NCI-H1417 treated with DMSO at 0.1 percent for 48 hours (cell line): ENCODE results near the gene PRLH.

Experiments used
- DNase-seq: peaks from one replicate; lab custom pipeline; 2025; lab: John Stamatoyannopoulos, UW

Gene PRLH

DNA sequence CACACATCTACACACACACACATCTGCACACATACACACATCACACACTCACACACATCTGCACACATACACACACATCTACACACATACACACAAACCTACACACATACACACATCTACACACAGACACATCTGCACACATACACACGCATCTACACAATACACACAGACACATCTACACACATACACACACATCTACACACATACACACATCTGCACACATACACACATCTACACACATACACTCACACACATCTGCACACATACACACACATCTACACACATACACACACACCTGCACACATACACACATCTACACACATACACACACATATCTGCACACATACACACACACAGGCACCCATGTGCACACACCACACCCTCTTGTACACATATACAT lies 400 bp upstream of the PRLH start:
- no peak for DNase-seq

DNA sequence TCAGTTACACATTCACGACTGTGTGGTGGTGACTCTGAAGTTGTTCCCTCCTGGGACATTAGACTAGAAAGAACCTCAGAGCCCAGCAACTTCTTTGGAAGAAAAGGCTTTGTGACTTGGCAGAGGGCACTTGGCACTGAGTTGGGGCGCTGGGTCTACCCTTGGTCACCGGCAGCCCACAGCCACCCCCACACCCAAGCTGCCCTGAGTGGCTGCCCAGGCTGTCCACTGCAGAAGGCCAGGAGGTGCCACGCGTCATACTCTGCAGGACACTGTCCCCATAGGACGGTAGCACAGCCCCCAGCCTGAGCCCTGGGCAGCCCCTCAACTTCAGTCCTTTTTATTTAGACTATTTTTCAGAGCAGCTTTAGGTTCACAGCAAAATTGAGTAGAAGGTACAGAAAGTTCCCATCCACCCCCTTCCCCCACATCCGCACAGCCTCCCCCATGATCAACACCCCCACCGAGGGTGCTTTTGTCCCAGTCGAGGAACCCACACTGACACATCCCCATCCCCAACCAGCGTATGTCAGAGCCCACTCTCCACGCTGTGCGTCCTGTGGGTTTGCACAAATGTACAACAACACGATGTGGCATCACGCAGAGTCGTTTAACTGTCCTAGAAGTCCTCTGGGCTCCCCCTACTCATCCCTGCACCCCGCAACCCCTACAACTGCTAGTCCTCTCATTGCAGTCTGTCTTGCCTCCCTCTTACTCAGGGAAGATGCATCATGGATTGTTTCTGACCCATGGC lies 1.1 kb downstream of the PRLH start:
- no peak for DNase-seq

DNA sequence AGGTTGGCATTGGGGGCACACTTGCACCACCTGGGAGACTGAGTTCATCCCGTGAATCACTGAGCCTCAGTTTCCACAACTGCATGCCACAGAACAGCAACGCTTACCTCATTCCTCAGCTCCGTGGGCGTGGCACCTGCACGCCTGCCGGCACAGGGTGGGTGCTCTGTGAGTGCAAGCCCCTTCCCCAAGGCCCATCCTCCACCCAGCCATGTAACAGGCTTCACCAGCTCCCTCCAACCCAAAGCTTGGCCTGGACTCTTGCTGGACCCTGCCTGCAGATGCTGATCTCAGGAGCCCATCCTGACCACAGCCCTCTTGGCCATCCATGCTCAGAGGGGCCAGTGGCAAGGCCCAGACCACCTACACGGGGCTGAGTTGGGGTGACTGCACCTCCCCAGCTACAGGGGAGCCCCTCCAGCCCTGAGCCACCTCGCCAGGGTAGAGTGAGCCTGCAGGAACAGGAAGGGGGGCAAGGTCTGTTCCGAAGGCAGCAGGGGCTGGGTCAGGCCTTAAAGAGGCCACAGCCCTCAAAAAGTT lies 1.8 kb downstream of the PRLH start:
- no peak for DNase-seq

DNA sequence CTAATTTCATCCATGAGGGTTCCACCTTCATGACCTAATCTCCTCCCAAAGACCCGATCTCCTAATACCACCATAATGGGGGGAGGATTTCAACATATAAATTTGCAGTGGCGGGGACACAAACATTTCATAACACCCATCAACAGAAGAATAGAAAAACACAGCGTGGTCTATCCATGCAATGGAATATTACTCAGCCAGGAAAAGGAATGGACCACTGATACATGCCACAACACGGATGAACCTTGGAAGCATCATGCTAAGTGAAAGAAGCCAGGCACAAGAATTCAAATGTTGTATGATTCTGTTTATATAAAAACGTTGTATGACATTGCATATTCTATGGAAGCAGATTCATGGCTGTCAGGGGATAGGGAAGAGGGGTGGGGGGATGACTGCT lies 2.7 kb downstream of the PRLH start:
- DNase-seq = no peak

DNA sequence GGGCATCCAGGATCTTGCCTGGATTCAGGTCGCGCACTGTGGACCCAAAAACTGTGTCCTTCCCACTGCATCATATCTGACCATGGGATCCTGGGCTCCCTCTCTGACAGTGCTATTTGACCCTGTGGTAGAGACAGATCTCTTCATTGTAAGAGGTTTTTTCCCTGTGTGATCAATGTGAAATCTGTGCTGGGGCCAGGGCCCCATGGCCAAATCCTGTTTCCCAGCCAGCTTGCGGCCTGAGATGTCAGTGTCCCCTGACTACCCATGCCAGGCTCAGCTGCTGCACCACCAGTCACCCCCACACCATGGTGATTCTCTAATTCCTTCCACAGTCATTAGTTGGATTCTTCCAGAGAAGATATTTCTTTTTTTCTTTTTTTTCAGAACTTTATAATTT lies 3.5 kb downstream of the PRLH start:
- DNase-seq = no peak

DNA sequence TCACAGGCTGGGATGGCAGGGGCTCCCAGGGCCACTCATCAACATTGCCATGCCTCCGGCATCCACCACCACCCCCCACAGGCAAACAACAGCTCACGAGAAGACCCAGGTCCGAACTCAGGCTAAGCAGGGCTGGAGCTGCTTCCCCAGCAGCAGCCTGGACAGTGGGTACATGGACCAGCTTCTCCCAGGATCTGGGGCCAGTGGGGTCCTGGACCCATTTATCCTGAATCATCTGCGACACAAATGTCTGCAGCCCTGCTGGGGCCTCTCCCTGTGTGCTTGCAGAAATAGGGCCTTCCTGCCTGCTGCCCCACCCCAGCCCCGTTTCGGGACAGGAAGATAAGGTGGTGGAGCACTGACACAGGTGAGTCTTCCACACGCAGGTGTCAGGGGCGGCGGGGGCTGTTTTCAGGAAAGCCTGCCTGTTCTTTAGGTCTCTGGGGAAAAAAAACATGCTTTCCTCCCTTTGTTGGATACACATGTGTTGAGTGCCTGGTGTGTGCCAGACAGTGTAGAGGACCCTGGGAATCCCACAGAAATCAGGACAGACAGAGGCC lies 4.5 kb downstream of the PRLH start:
- DNase-seq = no peak

DNA sequence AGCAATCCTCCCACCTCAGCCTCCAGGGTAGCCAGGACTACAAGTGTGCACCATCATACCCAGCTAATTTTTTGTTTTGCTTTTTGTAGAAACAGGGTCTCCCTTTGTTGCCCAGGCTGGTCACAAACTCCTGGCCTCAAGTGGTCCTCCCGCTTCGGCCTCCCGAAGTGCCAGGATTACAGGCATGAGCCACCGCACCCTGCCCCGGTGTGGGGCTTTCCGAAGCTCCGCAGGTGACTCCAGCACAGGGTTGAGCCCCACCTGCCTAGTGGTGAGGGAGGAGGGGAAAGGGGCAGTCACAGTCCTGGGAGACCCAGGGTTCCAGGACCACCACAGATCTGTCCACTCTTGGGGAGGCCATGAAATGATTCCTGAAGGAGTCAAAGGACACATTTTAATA lies 5.2 kb downstream of the PRLH start:
- DNase-seq = no peak

DNA sequence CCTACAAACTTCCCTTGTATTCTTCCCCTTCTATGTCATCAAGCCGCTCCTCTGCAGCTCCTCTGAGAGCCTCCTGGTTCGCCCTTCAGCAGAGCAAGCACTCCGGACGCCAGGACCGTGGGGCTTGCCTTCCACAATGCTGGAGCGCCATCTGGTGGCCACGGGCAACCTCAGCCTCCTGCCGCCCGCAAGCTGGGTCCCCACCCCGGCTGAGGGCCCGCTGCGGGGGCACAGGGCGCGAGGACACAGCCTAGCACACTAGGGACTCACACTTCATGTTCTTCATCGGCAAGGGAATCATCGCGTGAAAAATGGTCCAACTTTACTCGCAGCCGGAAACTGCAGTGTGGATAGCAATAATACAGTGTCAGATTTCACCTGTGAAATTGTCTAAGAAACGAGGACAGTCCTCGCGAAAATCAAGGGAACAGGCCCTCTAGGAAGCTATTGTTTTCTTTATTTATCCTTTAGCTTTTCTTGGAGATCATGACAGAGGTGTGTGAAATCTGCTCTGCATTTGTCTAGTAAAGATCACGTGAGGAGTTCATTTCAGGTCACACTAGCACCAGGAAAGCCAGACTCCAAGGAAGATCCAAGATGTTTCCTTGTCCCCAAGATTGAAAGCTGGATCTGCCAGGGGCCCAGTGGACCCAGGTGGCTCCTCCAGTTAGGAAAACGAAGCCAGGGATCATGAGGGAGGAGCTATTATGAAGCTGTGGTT lies 5.8 kb downstream of the PRLH start:
- DNase-seq = no peak

DNA sequence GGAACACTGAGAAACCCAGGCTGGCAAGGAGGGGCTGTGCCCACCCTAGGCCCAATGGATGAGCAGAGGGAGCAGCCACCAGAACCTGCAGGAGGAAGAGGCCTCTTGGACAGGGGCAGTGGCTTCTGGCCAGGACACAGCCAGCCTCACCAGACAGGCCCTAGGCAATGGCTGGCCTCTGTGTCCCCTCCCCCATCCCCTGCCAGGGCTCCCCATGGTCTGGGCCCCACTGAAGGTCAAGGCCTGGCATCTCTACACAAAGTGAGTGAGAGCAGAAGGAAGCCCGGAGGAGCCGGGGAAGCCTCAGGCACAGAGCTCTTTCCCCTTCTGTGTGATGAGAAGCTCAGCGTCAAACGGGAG lies 6.3 kb downstream of the PRLH start:
- DNase-seq = no peak

DNA sequence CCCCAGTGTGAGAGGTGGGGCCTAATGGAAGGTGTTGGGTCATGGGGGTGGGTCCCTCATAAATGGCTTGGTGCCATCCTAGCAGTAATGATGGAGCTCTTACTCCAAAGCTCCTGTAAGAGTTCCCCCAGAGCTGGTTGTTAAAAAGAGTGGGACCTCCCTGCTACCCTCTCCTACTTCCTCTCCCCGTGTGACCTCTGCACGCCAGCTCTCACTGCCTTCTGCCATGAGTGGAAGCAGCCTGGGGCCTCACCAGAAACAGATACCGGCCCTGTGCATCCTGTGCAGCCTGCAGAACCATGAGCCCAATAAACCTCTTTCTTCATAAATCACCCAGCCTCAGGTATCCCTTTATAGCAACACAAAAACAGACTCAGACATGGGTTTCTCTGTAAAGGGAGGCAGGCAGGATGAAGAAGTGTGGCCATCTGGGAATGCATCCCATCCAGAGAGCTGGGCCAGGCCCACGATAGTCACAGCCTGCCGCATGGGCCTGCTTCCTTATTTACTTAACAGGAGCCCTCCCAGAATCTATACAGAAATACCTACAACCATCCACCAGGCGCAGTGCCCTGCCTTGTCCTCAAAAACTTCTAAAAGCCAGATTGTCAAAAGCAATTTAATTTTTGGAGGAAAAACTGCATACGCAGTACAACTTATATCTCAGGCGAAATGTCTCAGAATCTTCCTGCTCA lies 7.5 kb downstream of the PRLH start:
- DNase-seq = no peak

DNA sequence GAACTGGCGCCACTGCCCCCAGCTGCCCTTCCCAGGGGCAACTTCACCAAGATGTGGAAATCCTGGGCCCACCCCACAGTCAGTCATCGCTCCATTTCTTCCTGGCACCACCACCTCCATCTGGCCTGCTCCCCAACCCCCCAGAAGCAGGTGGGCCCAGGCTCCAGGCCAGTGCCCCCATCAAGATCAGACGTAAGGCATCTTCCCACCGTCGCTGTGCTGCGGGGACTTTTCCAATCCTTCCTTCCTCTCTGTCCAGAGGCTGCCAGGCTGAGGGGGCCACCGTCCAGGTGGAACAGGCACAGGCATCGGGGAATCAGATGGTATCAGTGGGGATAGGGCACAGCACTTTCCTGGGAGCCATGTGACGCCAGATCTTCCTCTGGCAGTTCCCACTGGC lies 8.1 kb downstream of the PRLH start:
- no peak for DNase-seq

DNA sequence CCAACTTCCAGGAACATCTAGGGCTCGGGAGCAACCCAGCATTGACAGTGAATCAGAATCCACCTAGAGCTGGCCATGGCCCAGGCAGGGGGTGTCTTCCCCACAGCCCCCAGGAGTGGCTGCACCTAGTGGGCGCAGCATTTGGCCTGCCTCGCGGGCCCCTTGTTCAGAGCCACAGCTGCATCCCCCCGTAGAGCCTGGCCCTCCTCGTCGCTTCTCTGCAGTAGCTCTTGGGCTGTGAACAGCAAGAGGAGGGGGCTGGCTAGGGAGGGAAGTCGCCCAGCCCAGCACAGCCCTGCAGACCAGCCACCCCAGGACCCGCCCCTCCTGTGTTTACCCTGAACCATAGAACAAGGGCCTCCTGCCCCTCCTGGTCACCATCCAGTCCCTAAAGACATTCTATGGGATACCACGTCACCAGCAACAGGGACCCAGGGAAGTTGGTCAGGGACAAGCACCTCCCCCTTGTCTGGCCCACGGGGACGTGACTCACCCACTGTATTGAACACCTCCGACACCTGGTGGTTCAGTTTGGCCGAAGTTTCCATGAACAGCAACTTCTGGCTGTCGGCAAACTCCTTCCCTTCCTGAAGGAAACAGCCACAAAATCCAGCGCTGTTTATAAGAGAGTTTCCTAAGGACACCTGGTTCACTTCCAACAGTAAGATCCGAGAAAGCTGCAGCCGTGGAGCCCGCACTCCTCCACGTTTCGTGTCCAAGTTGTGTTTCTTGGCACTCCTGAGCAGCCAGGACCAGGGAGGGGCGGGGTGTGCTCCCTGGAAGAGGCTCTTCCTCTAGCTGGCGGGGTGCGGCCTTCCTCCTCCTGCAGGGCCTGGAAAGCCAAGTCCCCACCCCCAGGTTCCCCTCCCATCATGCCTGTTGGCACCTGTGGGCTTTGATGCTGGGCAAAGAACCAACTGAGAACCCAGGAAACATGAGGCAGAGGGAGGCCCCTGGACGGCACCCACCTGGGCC lies 8.8 kb downstream of the PRLH start:
- no peak for DNase-seq

DNA sequence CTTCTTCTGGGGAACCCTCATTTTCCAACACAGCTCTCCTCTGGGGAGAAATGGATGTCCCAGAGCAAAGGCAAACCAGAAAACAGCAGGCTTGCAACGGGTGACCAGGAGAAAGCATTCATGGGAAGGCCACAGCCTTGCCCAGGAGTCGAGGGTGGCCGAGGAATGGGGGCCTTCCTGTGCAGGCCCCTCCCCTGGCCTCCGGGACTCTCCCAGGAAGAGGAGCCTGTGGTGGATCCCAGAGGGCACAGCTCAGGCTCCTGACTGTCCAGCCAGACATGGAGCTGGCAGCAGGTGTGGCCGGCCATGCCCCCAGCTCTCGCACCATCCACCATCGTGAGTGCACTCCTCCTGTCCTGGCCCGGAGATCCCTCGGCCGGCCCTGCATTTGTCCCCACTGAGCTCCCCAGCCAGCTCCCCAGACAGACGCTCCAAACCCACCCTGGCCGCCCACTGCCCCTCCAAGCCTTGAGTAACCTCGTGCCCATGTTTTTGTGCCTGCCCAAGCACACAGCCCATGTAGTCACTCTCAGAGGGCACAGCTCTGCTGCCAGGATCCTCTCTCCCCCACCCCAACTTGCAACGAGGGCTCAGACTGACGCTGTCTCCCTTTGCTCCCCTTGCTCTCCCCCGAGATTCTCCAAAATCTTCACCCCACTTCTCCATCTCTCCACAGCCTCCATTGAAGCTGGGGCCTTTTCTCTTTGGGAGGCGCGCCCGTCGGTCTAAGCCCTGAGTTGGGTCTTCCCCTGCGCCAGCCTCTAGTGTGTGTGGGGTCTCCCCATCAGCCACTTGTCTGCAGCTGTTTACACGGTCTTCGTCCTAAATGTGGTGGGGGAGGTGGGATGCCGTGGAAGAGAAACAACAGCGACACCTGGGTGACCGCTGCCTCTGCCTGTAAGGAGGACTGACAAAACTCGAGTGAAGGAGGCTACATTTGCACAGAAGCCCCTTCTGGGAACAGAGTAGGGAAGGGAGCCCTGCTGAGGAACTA lies 9.8 kb downstream of the PRLH start:
- DNase-seq = no peak

DNA sequence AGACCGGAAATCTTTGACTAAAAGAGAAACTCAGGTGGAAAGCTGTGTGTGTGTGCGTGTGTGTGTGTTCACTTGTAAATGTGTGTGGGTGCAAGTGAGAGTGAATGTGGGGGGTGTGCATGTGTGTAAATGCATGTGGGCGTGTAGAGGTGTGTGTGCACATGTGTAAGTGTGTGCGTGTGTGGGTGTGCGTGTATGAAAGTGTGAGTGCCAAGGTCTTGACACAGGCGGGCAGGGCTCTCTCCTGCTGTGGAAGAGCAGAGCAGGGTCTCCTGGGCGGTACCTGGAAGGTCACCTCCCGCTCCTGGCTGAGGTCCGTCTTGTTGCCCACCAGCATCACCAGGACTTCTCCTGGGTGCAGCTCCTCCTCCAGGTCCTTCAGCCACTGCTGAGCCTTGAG lies 10.6 kb downstream of the PRLH start:
- no peak for DNase-seq

DNA sequence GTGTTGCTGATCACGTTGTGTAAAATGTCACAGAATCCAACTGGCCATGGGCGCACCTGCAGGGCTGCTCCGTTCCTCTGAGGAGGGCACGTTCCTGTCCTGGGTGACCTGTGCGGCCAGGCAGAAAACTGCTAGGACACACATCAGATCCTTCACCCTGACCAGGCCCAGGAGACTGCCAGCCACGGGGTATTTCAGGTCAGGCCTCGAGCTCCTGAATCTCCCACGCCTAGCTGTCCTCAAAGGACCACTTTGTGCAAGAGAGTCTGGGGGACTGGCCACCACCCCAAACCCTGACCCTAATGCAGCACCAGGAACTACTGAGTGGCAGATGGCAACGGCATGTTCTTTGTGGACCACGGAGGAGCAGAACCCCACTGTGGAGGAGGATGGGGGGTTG lies 11.1 kb downstream of the PRLH start:
- no peak for DNase-seq

DNA sequence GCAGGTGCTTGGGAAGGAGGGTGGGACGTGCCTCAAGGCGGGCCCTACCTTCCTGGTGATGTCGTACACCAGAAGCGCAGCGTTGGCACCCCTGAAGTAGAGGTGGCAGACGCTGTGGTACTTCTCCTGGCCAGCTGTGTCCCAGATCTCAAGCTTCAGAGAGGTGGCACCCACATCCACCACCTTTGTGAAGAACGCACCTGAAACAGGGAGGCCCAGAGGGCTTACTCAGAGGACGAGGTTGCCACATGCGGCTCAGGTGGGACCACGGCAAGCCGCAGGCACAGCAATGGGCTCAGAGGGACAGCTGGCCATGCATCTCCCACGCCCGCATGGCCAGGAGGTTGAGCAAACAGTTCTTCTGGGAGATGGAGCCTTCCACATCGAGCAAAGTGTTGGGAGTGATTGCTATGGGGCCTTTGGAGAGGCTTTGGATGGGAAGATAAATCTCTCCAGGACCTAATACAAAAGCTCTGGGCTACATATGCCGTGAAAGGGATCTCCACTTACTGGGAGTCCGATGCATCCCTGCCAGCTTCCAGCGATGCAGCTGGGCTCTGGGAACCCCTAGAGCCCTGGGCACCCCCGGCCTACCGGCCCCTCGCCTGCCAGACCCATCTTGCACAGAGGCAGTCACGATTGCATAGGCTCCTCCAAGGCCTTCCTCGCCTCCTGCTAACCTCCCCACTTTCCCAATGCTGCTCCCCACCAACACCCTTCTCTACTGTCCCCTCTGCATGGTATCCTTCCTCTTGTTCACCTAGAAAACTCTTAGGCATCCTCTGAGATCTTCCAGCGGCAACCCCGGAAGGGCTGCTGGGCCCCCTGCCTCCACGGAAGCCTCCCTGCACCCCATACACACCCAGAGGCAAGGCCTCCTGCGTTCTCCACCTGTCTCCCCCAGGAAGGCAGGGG lies 11.8 kb downstream of the PRLH start:
- DNase-seq = no peak

DNA sequence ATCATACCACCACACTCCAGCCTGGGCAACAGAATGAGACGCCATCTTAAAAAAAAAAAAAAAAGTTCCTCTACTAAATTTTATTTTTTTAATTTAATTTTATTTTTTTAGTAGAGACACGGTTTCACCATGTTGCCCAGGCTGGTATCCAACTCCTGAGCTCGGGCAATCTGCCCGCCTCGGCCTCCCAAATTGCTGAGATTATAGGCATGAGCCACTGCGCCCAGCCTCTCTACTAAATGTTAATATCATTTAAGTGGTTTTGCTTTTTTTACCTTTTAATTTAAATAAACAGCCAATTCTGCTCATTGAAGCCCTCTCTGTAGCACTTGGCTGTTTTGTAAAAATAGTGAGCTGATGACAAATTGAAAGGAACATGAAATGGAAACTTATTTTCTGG lies 15.0 kb downstream of the PRLH start:
- no peak for DNase-seq

DNA sequence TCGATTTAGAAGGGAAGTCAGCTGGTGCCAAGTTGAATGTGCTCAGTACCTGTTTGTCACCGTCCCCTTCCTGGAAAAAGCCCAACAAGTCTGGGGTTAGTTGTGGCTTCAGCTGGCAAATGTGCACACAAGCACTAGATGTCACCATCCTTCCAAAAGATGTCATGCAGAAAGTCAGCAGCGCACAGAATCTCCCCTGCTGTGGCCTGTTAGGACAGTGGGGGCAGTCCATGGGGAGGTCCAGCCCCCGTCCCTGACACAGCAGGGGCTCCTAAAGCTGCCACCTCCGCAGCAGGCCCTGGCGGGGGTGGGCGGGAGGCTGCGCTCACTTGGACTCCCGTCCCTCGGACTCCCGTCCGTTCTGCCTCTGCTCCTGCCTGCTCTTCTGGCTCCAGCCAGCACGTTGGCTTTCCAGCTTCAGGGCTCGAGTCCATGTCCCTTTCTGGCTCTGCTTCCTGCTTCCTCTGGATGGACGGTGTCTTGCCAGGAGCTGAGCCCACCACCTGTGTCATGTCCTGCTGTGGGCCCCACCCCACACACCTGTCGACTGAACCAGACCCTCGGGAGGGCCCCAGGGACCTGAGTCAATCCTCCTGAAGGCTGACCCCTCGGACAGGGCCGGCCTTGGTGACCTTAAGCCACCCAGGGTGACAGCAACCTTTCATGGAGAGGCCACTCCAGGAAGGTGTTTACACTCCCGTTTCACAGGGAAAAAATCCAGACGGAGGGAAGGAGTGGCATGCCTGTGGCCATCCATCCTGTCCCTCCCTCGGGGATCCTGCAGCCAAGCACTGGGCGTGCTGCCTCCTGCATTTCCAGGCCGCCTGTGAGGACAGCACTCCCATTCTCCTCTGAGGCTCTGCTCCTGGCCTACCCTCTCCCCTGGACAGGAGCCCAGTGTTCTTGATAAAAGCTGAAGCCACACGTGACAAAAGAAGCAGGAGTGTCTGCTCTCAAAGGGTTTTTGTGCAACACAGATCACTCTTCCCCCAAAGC lies 15.7 kb downstream of the PRLH start:
- no peak for DNase-seq
